ENCODE measurements around the gene SRSF9. TPM values are rescaled to one million over a fixed set of nuclear protein-coding genes. Genes with fewer than 3 reads are reported as not detected.

Gene SRSF9
- total and polyA plus RNA-seq, 2 donors (not counting 1 experiment from before 2014, with no cell fraction given), result 96.3 to 157 TPM

DNA sequence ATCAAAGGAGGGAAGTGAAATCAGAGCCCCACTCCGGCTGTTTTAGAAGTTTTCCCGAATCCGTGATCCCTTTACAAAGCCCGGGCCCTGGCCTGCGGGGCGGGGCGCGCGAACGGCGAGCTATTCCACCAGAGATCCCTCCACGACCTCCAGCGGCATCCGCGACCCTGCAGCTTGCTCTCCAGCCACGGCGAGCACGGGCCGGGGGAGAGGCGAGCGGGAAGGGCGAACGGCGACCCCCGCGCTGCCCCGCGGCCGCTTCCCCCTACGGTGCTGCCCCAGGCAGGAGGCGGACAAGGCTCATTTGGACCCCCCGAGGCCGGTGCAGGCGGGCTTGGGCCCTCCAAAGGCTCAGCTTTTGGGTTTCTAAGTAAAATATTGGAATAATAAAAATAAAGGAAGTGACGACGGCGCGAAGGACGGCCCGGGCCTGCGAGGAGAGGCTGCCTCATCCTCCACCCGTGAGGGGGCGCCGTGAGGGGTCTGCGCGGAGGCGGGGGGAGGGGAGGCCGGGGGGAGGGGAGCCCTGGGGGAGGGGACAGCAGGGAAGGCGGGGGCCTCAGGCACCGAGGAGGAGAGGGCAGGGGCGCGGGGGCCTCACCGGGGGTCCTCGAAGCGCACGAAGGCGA, 613 bp downstream of the SRSF9 start:
- Histone ChIP-seq H3K4me3 (ENCODE audit: control extremely low read depth in 1 of 5, extremely low read depth in 1 of 5, insufficient read depth in 1 of 5, low read depth in 2 of 5, low read length in 4 of 5) (peak overlapping the region; percentile 62 to 81 (median 74)), H3K4me1 (ENCODE audit: control insufficient read depth in 2 of 2, insufficient read depth in 2 of 2, low read length in 2 of 2) (peaks cover 20% of the 10 kb centered on the region in 2 donors), H3K27ac (ENCODE audit: low read length in 2 of 2) (peak overlapping the region; percentile 80 to 94), H3K27me3 (replicated peaks in 1 of 4; ENCODE audit: control extremely low read depth in 1 of 4, control insufficient read depth in 3 of 4, insufficient read depth in 4 of 4, low read length in 3 of 4) (no peaks in the 10 kb centered on the region), H4K20me1 (ENCODE audit: control insufficient read depth, insufficient read depth, low read length, poor library complexity, severe bottlenecking) (peaks cover 47% of the 10 kb centered on the region), H3K9ac (ENCODE audit: low read length) (peak overlapping the region; percentile 74), H3K9me3 (ENCODE audit: control extremely low read depth in 1 of 3, control insufficient read depth in 2 of 3, insufficient read depth in 1 of 3, low read length in 2 of 3) (no peaks in the 10 kb centered on the region), H2AFZ (ENCODE audit: insufficient read depth, low read depth, low read length, poor library complexity, severe bottlenecking) (peak overlapping the region; percentile 99), H3K36me3 (replicated peaks in 1 of 2; ENCODE audit: control extremely low read depth in 1 of 2, control insufficient read depth in 1 of 2, extremely low read depth in 1 of 2, insufficient read depth in 2 of 2, low read length in 1 of 2) (peaks cover 5 to 25% of the 10 kb centered on the region in 2 experiments), H3K79me2 (ENCODE audit: control insufficient read depth, insufficient read depth, low read length) (peaks cover 71% of the 10 kb centered on the region), H3K4me2 (replicated peaks; ENCODE audit: low read depth, low read length, poor library complexity, severe bottlenecking) (peak overlapping the region; percentile 93)
- CTCF ChIA-PET, result interaction anchor here (0.6 to 3.0 kb wide), 16 partner anchors 11 to 614 kb away, joined by 3 to 13 read pairs (median 4); partner anchors contain the start of genes DYNLL1, GATC, SIRT4 and TRIAP1
- TF ChIP-seq, protein P1, sequence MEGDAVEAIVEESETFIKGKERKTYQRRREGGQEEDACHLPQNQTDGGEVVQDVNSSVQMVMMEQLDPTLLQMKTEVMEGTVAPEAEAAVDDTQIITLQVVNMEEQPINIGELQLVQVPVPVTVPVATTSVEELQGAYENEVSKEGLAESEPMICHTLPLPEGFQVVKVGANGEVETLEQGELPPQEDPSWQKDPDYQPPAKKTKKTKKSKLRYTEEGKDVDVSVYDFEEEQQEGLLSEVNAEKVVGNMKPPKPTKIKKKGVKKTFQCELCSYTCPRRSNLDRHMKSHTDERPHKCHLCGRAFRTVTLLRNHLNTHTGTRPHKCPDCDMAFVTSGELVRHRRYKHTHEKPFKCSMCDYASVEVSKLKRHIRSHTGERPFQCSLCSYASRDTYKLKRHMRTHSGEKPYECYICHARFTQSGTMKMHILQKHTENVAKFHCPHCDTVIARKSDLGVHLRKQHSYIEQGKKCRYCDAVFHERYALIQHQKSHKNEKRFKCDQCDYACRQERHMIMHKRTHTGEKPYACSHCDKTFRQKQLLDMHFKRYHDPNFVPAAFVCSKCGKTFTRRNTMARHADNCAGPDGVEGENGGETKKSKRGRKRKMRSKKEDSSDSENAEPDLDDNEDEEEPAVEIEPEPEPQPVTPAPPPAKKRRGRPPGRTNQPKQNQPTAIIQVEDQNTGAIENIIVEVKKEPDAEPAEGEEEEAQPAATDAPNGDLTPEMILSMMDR (IDR thresholded peaks at IDR 0.05), result no peak
- TF ChIP-seq EZH2 (IDR thresholded peaks at IDR 0.05; ENCODE audit: borderline replicate concordance, insufficient read depth, low read depth, low read length, poor library complexity, severe bottlenecking), result no peak
- Mint-ChIP-seq H3K9me3 (ENCODE audit: insufficient read depth) (no peaks in the 10 kb centered on the region), H3K4me1 (peaks cover 33% of the 10 kb centered on the region), H3K4me3 (peak overlapping the region; percentile 91), H3K27ac (peak overlapping the region; percentile 89), H3K27me3 (no peaks in the 10 kb centered on the region)
- intact Hi-C loops (cut with micrococcal nuclease), result loop anchor here (1.0 to 10.0 kb wide), 8 partner anchors 23 to 436 kb away; partner anchors contain the start of genes COQ5, COX6A1, DYNLL1 and GATC
- POLR2A ChIA-PET, result interaction anchor here (0.5 to 2.1 kb wide), 6 partner anchors 22 to 1100 kb away, joined by 3 to 26 read pairs (median 8); partner anchors contain the start of genes DYNLL1, RNU4-1 and RNU4-2
- WGBS (ENCODE audit: insufficient coverage), result under 1% methylated on average over 41 of the region's 57 CpGs
- peak; percentile 67 for ATAC-seq (ENCODE audit: low read depth)
- no peak for DNase-seq
